Measurements from ENCODE around the gene ARHGAP10.
A peak's percentile ranks its signal among the peaks of the same experiment; 100 is the strongest.

ARHGAP10 gene

DNA sequence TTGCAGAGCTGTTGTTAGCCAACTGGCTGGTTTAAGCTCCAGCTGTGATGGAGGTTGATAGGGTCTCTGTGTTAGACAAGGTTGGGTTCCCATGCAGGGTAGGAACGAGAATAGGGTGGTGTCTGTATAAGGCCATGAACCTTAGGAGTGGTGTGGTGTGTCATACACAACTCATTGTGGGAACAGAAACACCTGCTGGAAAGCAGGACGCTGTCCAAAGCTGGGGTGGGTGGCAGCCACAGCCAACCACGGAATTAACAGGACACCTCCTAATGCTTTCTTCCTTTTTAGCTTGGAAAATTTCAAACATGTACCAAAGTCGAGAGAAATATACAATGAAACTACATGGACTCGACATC, 94.4 kb downstream of the ARHGAP10 start:
- no peak for DNase-seq

DNA sequence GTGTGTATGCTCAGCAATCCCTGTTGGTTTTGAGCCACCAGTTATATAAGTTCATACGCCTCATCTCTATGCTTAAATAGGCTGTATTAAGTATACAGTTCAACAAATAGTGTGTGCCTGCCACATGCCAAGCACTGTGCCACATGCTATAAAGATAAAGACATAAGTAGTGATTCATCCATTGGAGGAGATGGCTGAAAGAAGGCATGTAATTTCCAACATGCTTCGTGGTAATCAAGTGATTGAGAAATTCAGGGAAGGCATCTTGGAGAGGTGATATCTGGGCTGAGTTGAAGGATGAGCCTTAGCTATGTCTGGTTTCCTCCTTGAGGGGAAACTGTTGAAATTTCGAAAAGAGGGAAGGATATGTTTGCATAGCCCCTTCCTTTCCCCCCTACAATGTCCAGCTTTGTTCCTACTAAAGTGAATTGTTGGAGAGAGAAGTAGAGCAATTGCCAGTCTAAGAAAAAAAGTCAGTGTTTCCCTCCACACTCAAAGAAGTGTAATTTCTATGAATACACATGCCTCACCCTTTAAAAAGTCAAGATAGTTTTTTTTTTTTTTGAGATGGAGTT, 96.5 kb downstream of the ARHGAP10 start:
- peak; percentile 72 for DNase-seq

DNA sequence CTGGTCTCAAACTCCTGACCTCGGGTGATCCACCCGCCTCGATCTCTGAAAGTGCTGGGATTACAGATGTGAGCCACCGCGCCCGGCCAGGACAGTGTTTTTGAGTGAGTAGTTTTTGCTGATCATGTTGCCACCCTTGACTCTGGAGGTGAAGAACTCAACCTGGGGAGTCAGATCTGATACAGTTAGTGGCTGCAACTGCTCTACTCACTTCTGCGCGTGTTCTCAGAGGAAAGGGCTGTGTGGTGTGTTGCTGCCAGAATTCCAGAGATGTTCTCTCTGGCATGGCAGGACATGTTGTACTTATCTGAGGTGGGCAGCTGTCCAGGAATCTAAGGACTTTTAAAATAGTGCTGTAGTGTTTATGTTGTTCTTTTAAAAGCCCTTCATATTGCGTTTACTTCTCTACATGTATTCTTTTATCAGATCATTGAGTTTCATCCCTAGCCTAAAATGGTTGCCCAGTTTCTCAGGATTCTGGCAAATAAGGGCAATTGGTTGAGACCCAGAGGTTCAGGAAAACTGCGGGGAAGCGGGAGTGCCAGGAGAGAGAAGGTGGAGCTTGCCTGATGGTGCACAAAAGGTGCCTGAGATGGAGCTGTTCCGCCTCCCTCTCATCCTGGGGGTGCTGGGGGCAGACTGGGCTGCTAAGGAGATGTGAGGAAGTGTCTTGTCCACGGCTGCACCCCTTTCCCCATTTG, 97.7 kb downstream of the ARHGAP10 start:
- DNase-seq: peak; percentile 51

DNA sequence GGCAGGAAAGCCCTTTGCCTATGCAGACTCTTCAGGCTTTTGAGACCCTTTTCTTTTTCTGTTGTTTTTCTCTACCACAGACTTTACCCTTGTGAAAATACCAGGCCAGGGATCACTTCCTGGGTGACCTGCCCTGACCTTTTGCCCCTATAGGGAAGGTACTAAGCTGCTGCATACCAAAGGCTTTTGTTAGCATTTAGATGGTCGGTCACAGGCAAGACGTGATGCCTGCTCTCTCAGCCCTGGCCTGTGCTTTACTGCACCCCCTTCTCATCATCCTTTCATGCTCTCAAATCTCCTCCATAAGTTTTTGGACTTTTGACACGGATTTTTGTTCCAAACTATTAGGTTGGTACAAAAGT, 98.2 kb downstream of the ARHGAP10 start:
- DNase-seq: no peak

DNA sequence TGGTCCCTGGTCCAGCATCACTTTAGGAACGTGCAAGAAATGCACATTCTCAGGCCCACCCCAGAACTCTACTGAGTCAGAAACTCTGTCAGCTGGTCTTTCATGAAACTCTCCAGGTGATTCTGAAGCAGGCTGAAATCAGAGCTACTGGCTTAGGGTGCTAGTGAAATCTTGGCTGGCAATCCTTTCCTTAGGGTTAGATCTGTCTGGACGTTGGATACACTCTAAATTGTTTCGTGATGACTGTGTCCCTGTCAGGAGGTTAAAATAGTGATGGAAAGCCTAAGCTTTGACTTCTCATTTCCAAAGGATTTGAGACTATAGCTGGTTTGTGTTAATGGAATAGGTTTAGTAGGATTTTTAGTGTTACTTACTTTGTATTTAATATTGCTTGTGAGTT, 99.1 kb downstream of the ARHGAP10 start:
- DNase-seq: peak; percentile 74

DNA sequence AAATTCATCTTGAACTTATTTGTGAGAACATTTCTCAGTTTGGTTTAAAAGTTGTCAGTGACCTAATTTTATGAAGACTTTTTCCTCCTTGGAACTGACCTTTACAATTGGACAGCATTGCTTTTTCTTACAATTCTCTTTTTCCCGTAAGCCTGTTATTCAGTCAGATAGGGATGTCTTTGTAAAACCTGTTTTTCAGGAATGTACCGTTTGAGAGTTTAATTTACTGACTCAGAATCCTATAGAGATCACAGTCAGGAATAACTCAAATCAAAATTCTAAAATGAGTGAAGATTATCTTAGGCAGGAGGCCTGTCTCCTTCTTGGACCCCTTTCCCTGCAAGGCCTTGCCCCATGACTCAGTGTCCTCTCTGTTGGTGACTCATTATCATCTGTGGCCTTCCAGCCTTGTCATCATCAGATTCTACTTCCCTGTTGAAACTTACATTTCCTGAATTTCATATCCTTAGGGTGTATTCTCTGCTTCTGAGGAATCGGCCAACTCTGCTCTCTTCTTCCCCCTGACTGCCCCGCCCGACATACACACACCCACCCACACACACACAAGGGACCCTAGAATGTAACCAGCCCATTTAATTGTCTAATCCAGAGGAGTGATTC, 99.8 kb downstream of the ARHGAP10 start:
- DNase-seq: peak; percentile 86

DNA sequence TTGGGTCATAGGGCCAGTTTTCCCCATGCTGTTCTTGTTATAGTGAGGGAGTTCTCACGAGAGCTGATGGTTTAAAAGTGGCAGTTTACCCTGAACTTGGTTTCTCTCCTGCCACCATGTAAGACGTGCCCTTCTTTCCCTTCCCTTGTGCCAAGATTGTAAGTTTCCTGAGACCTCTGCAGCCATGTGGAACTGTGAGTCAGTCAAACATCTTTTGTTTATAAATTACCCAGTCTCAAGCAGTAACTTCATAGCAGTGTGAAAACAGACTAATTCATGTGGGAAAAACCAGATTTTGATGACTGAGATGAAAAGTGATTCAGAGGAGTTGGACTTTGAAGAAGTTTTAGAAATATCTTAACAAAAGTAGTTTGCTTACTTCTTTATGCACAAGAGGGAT, 101.4 kb downstream of the ARHGAP10 start:
- peak; percentile 44 for DNase-seq

DNA sequence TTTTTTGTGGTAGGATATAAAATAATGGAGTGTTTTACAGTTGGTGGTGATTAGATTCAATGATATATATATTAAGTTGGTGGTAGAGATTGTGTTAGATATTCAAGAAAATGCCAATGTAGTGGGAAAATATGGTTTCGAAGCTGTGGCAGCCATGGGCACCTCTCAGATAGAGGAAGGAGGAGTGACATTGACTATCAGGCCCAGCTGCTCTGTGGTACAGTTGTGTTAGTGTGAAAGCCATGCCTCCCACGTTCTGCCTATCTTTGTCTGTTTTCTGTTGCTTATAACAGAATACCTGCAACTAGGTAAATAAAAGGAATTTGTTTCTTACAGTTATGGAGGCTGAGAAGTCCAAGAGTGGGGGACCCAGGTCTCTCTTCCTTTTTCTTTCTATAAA, 101.9 kb downstream of the ARHGAP10 start:
- DNase-seq: no peak

DNA sequence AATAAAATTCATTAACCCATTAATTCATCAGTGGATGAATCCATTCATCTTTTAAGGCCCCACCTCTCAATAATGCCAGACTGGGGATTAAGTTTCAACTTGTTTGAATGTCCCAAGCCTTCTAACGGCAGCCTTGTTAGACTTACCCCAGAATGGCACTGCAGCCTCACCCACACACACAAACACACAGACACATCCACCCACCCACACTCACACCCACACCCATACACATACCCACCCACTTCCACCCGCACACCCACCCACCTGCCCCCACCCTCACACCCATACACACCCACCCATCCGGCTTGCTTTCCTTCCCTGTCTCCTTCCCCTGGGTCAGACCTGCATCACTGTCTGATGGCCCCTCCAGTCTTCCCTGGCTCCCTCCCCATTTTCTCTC, 102.6 kb downstream of the ARHGAP10 start:
- no peak for DNase-seq

DNA sequence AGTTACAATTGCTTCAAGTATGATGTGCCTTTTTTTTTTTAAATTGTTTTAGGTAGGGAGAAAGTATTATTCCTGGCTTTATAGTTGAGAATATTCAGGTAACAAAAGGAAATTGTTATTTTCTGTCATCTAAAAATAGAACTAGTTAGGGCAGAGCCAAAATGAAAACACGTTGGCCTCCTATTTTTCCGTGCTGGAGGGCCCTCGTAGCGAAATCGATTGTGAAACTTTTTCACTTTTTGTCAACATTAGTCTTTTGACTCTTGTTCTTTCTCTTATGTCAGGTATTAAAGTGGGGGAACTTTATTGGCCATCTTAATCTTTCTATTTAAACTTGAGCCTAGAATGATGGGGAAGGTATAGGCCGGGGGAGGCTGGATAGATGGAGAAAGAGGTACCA, 104.9 kb downstream of the ARHGAP10 start:
- DNase-seq: no peak

DNA sequence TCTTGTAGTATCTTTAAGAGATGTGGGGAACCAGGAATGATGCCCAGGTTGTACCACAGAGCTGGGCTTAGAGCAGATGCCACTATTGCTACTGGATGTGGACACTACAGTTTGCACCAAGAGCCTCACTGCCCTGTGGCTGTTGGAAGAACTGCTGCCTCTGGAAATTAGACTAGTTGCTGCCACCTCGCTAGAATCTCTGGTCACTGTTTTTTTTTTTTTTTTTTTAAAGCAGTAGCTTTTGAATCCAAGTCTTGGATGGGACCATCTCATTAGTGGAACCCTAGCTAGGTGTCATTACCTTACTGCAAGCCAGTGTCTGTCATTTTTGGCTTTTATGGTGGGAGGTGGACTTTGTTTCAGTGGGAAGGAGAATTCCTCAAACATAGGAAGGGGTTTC, 105.5 kb downstream of the ARHGAP10 start:
- DNase-seq: no peak

DNA sequence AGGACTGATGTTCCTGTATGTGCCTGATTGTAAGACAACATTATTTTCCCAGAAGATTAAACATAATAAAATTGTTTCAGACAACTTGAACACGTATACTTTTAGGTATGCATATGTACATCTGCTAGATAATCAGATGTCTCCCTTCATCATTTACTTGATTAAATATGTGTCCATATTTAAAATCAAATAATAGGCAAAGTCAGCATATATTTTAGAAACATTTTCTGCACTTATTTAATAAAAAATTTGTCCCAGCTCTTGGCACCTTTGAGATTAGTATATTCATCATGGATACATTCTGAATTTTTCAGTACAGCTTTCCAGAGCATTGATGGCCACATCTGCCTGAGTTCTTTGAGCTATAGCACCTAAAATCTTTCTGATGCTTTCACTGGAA, 106.0 kb downstream of the ARHGAP10 start:
- DNase-seq: no peak

DNA sequence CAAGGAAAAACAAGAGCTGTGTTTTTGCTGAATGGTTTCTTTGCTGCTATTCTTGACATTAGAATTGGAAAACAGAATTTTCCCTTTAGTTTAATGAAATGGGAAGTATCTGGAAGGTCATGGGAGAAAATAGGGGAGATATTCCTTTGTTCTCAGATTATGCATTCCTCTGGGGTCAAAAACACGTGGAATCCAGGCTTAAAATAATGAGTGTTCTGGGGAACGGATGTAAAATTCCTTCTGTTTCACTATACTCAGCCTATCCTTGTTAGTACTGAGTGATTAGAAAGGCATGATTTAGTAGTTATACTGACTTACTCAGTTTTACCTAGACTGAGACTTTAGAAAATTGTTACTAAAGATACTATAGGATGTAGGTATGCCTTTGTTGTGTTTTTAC, 107.3 kb downstream of the ARHGAP10 start:
- peak; percentile 55 for DNase-seq

DNA sequence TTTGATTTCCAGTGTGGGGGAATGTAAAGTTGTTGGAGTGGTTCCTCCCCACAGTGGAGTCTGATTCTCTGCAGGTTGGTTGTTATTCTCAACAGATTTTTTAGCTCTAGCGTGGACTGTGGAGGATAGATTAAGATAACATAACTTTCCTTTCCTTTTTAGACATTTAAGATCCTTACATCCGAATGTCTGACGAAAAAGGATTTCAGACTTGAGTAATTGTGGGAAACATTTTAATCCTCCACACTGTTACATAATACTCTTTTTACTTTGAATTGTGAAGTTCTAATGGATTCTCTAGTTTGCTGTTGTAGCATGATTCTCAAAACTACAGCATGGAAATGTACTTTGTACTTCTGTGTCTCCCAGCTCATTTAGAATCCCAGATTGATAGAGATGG, 107.8 kb downstream of the ARHGAP10 start:
- DNase-seq: no peak

DNA sequence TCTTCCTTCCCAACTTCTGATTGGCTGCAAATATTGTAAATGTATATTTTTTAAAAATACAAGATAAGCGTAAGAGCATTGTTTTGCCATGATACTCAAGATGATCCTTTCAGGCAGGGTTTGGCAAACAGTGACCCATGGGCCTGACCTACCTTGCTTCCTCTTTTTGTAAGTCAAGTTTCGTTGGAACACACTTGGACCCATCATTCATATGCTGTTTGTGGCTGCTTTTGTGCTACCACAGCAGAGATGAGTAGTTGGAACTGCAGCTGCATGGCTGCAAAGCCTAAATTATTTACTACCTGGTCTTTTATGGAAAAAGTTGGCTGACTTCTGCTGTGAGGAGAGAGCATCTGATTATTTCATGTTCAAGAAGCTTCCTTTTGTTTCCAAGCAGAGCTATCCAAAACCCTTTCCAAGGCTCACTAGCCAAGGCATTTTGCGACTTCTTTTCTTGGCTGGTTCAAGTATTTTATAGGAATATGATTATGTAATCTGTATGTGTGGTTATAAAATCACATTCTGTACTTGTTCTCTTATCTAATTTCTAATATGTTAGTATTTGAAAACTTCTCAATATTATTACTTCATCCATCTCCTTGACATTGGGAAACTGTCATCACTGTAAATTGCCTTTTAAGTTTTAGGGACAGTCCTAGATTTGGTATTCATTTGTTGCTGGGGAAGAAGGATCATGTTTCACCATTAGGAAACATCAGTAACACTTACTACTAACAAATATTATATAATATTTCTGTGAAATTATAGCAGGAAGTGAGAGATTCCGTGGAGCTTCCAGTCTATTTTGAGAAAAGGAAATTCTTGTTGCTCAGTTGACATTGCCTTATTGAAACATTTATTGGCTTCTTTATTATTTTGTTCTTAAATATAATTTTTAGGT, 109.2 kb downstream of the ARHGAP10 start:
- no peak for DNase-seq

DNA sequence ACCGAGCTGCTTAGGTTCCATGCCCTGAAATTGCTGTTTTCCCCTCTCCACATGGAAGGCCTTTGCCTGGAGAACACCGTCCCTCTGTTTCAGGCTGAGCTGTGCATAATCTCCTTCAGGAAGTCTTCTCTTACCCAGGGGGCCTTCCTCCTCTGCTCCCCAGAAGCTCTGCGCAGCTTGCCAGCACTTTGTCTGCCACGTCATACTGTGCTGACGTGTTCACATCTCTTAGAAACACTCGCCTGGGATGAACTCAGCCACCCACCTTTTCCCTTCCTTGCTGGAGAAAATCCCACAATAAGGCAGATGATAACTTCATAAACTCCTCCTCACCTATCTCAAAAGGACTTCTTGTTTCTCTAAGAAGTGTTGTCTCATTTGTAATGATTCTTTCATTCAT, 110.7 kb downstream of the ARHGAP10 start:
- peak; percentile 56 for DNase-seq

DNA sequence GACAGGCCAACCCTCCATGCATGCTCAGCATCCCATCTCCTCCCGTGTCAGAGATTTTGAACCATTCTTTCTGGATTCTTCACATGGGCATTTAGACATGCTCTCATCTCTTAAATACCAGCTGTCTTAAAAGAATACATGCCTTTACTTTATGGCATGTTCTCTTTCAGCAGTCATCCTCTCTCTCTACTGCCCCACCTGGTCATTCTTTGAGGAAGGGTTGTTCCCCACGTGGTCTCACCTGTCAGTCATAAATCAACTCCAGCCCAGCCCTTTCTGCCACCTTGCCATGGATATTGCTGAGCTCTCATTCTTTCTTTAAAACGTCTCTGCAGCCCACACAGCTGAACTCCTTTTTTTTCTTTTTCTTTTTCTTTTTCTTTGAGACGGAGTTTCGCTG, 111.3 kb downstream of the ARHGAP10 start:
- DNase-seq: no peak

DNA sequence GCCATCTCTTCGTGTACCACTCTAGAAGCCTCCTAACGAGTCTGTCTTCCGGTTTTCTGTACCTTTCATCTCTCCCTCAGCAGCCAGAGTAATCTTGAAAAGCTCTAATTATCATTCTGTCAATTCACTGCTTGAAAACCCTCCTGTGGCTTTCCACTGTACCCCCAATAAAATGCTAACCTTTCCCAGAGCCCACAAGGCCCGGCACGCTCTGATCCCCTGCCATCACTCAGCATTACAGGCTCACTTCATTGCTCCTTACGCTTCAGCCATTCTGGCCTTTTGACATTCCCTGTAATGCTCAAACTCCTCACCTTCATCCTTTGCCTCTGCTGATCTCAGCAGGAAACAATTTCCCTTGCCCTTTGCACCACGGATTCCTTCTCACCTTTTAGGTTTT, 112.9 kb downstream of the ARHGAP10 start:
- DNase-seq: no peak

DNA sequence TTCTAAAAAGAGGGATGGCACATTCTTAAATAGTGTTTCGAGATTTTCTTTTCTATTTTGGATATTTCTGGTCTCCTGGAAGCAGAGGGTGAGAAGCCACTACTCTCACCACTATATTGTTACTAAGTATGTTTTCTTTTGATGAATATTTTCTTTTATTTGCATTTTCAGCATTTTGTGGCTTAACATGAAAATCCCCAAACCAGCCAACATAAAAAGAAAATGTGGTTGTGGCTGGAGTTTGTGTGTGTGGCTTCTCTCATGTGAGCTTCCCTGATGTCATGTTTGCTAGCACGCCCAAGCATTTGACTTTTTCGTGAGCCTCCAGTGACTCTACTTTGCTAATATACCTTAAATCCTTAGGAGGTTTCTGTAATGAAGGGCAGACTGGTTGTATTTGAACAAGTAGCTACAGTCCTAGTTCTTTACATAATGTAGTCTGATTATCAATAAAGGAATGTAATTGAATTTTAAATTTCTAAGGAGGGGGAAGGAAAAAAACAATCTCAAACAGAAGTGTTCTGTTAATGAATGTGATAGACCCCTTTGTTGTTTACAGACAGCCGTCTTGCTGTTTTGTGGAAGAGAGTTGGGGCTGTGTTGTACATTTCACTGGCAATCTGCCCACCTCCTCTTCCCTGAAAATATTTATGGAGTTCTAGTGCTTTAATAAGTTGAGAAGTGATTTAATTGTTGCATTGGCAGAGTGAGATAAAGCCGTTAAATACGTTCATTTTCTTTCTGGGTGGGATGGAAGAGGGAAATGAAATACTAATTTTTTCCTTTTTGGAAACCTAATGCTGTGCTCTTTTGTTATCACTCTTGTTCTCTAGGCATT, 114.6 kb downstream of the ARHGAP10 start:
- DNase-seq: no peak

DNA sequence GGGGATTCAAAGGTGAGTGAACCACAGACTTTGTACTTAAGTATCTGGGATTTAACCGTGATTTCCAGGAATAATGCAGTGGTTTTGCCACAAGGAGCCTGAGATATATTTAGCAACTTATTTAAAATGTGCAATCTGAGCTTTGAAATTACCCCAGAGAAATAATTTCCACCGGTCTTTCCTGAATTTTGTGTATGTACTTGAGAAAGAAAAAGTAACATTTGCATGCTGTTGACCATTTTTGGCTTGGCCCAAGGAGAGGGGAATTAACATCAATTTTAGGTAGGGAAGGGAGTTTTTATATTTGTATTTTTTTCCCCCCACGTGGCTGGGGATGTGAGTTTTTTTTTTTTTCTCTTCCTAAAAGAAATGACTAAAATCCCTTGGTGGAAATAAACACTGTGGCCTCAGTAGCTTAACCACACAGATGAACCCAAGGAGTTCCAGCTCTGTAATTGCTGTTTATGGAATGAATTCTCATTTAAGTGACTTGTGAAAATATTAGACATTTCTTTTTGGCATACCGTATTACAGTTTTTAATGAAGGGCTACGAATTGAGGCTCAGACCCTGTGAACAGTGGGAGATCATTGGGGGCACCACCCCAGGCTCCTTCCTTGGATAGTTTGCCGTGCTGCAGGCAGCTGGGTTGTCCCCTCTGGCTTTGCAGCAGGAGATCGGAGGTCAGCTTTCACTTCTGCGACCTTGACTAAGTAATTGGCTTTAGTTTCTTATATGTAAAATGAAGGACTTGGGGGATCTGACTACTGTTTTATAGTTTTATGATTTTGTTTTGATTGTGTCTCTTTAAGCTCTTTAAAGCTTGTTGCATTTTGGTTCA, 116.1 kb downstream of the ARHGAP10 start:
- DNase-seq: no peak

DNA sequence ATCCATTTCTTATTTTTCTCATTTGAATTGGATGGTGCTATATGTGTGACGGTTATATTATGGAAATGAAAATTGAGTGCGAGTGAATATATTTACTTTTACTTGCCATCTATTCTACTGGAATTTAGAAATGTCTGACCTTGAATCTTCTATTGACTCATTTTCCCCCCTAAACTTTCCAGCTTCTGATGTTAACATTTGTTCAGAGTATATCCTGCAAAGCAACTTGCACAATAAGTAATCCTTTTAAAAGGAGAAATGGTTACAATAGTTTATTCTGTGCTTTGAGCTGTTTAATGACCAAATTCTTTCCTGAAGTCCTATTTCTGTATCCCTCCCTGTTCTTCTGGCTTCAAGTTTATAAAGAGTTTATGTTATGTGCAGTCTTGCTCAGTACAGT, 116.7 kb downstream of the ARHGAP10 start:
- no peak for DNase-seq

DNA sequence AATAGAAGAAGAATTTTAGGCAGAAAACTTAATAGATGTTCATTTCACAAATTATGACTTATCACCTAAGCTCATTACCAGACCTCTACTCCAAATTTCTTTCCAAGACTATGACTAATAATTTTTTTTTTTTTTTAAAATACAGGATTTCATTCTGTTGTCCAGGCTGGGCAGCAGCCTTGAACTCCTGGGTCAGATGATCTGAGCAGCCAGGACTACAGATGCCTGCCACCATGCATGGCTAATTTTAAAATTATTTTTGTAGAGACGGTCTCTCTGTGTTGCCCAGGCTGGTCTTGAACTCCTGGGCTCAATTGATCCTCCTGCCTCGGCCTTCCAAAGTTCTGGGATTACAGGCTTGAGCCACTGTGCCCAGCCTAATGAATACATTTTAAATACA, 119.2 kb downstream of the ARHGAP10 start:
- no peak for DNase-seq
